ENCODE data around the gene LHFPL4. TPM values are rescaled to one million over a fixed set of nuclear protein-coding genes. Genes with fewer than 3 reads are reported as not detected.
"Not testable (repeated sequence)": the region's sequence is repeated elsewhere in the genome, so short reads cannot be mapped to it uniquely, and the experiment has no call there.

Gene LHFPL4
- total RNA-seq, 1 donor from 2014 or later: 1.4 TPM

- Mint-ChIP-seq H3K4me3 (no peak overlapping the region), H3K36me3 (ENCODE audit: low read depth) (no peaks in the 10 kb centered on the region), H3K4me1 (no peaks in the 10 kb centered on the region), H3K27me3 (ENCODE audit: low read depth) (peaks cover 17% of the 10 kb centered on the region), H3K27ac (ENCODE audit: unreplicated experiment) (no peak overlapping the region), H3K9me3 (peaks cover 12% of the 10 kb centered on the region)
- DNase-seq (ENCODE audit: low read depth, low spot score): no peak
- TF ChIP-seq CTCF (conservative IDR thresholded peaks at IDR 0.05): no peak
Observed at GRCh38 chr3:9595877-9596276, 42.3 kb upstream of the LHFPL4 start.

- H3K36me3 Mint-ChIP-seq (ENCODE audit: low read depth); H3K9me3 Mint-ChIP-seq; H3K27ac Mint-ChIP-seq (ENCODE audit: unreplicated experiment); H3K4me1 Mint-ChIP-seq; H3K4me3 Mint-ChIP-seq; DNase-seq (ENCODE audit: low read depth, low spot score): not testable (repeated sequence)
- peaks cover 16% of the 10 kb centered on the region for H3K27me3 Mint-ChIP-seq (ENCODE audit: low read depth)
Observed at GRCh38 chr3:9591781-9592180, 38.2 kb upstream of the LHFPL4 start.

DNA sequence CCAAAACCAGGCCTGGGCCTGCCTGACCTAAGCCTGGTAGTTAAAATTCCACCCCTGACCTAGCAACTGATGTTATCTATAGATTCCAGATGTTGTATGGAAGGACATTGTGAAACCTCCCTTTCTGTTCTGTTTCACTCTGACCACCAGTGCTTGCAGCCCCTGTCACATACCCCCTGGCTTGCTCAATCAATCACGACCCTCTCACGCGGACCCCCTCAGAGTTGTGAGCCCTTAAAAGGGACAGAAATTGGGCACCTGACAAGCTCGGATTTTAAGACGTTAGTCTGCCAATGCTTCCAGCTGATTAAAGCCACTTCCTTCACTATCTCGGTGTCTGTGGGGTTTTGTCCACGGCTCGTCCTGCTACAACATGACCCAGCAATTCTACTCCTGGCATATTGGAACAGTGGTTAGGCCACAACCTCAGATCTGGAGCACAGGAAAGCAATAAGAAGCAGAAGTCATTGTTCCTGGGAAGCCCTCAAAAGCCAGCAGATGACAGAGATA, 36.7 kb upstream of the LHFPL4 start:
- DNase-seq (ENCODE audit: low read depth, low spot score): no peak
- Mint-ChIP-seq H3K36me3 (ENCODE audit: low read depth) (no peaks in the 10 kb centered on the region), H3K27ac (ENCODE audit: unreplicated experiment) (no peak overlapping the region), H3K4me3 (no peak overlapping the region), H3K27me3 (ENCODE audit: low read depth) (peaks cover 16% of the 10 kb centered on the region), H3K9me3 (peaks cover 4% of the 10 kb centered on the region), H3K4me1 (no peaks in the 10 kb centered on the region)
- no peak for TF ChIP-seq CTCF (conservative IDR thresholded peaks at IDR 0.05)

DNA sequence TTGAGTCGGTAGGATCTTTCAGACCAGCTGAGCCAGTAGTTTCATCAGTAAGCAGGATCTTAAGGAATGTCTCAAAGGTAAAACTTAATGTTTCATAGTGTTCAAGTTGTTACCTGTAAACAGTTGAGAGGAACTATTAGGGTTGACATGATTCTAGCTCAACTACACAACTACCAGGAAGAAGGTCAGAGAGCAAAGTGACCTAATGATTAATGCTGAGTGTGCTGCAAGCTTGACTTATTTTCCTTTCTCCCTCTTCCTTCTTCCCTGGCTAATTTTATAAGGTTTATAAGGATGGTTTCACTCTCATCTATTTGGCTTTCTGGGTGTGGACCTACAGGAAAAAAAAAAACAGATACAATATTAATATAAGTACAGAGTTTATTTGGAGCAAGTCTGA, 30.2 kb upstream of the LHFPL4 start:
- H3K4me1 Mint-ChIP-seq: no peaks in the 10 kb centered on the region
- no peaks in the 10 kb centered on the region for H3K36me3 Mint-ChIP-seq (ENCODE audit: low read depth)
- no peak for DNase-seq (ENCODE audit: low read depth, low spot score)
- no peak overlapping the region for H3K4me3 Mint-ChIP-seq
- H3K27me3 Mint-ChIP-seq (ENCODE audit: low read depth): peaks cover 11% of the 10 kb centered on the region
- no peak for TF ChIP-seq CTCF (conservative IDR thresholded peaks at IDR 0.05)
- peaks cover 4% of the 10 kb centered on the region for H3K9me3 Mint-ChIP-seq
- H3K27ac Mint-ChIP-seq (ENCODE audit: unreplicated experiment): no peak overlapping the region

GRCh38 chr3:9583371-9583770, 29.7 kb upstream of the LHFPL4 start:
- Mint-ChIP-seq H3K27ac (ENCODE audit: unreplicated experiment) (no peak overlapping the region), H3K9me3 (peaks cover 4% of the 10 kb centered on the region), H3K27me3 (ENCODE audit: low read depth) (peaks cover 11% of the 10 kb centered on the region), H3K4me1 (no peaks in the 10 kb centered on the region), H3K4me3 (no peak overlapping the region), H3K36me3 (ENCODE audit: low read depth) (no peaks in the 10 kb centered on the region)
- TF ChIP-seq CTCF (conservative IDR thresholded peaks at IDR 0.05): no peak
- no peak for DNase-seq (ENCODE audit: low read depth, low spot score)

GRCh38 chr3:9582332-9582731, 28.7 kb upstream of the LHFPL4 start:
- Mint-ChIP-seq H3K27me3 (ENCODE audit: low read depth) (peaks cover 10% of the 10 kb centered on the region), H3K4me3 (no peak overlapping the region), H3K9me3 (peaks cover 4% of the 10 kb centered on the region), H3K27ac (ENCODE audit: unreplicated experiment) (no peak overlapping the region), H3K4me1 (no peaks in the 10 kb centered on the region), H3K36me3 (ENCODE audit: low read depth) (no peaks in the 10 kb centered on the region)
- no peak for TF ChIP-seq CTCF (conservative IDR thresholded peaks at IDR 0.05)
- no peak for DNase-seq (ENCODE audit: low read depth, low spot score)
